SKM-1 (cell line): ENCODE data around the gene CYP2D6.
"Not testable (repeated sequence)": the region's sequence is repeated elsewhere in the genome, so short reads cannot be mapped to it uniquely, and the experiment has no call there.

ENCODE experiments used
- DNase-seq: peaks from one replicate; lab custom pipeline; 2025; ENCODE audit not compliant: unreplicated experiment; lab: John Stamatoyannopoulos, UW

CYP2D6 gene

GRCh38 chr22:42135688-42136087, 5.1 kb upstream of the CYP2D6 start:
- not testable (repeated sequence) for DNase-seq

- DNase-seq, result no peak
These were observed 3.8 kb upstream of the CYP2D6 start for GRCh38 chr22:42134100-42135020.

- no peak for DNase-seq
These were observed 1.8 kb upstream of the CYP2D6 start for GRCh38 chr22:42132457-42132856.

GRCh38 chr22:42131562-42131961, 952 bp upstream of the CYP2D6 start:
- DNase-seq, result no peak

- not testable (repeated sequence) for DNase-seq
These were observed 428 bp downstream of the CYP2D6 start for GRCh38 chr22:42130182-42130581.

- DNase-seq, result not testable (repeated sequence)
These were observed 1.6 kb downstream of the CYP2D6 start for GRCh38 chr22:42128776-42129694.

- not testable (repeated sequence) for DNase-seq
These were observed 2.6 kb downstream of the CYP2D6 start for GRCh38 chr22:42128007-42128406.

GRCh38 chr22:42127606-42128005, 3.0 kb downstream of the CYP2D6 start:
- no peak for DNase-seq

- not testable (repeated sequence) for DNase-seq
These were observed 7.1 kb downstream of the CYP2D6 start for GRCh38 chr22:42123529-42123928.

- DNase-seq, result not testable (repeated sequence)
These were observed 10.2 kb downstream of the CYP2D6 start for GRCh38 chr22:42120231-42121021.

- peak; percentile 63 for DNase-seq
These were observed 13.7 kb downstream of the CYP2D6 start for GRCh38 chr22:42116848-42117424.

- DNase-seq, result peak; percentile 96
These were observed 15.2 kb downstream of the CYP2D6 start for GRCh38 chr22:42115420-42115830.

- peak; percentile 47 for DNase-seq
These were observed 15.9 kb downstream of the CYP2D6 start for GRCh38 chr22:42114721-42115120.

- DNase-seq, result not testable (repeated sequence)
These were observed 17.8 kb downstream of the CYP2D6 start for GRCh38 chr22:42112793-42113192.

- DNase-seq, result no peak
These were observed 18.8 kb downstream of the CYP2D6 start for GRCh38 chr22:42111798-42112197.

GRCh38 chr22:42108848-42109247, 21.8 kb downstream of the CYP2D6 start:
- DNase-seq, result no peak

- DNase-seq, result not testable (repeated sequence)
These were observed 26.2 kb downstream of the CYP2D6 start for GRCh38 chr22:42104332-42104860.

- no peak for DNase-seq
These were observed 29.4 kb downstream of the CYP2D6 start for GRCh38 chr22:42101199-42101598.

- DNase-seq, result no peak
These were observed 39.2 kb downstream of the CYP2D6 start for GRCh38 chr22:42091455-42091782.
